GM12878 (cell line): ENCODE results near the gene NLGN1. TPM values are rescaled to one million over a fixed set of nuclear protein-coding genes. Genes with fewer than 3 reads are reported as not detected.
A peak's percentile ranks its signal among the peaks of the same experiment; 100 is the strongest.

ENCODE experiments used
- ATAC-seq: fragments of 200-7000 bp; cut with Tn5 transposase; 3 replicates; pipeline ENCODE4 v1.9.1; 2020; ENCODE audit warnings: mild to moderate bottlenecking, moderate library complexity
- BruUV-seq: library from RNA; stranded (reverse); fragments of 400-500 nt; replicated peaks from 2 replicates; lab custom pipeline; 2021; lab: Mats Ljungman, UMichigan
- CTCF ChIA-PET: fragments of 300-600 bp; sonication (Branson Sonifier 250); formaldehyde crosslinking; extraction: SDS; loops from one replicate; lab custom pipeline; 2021; ENCODE audit warnings: inconsistent platforms; lab: Yijun Ruan, JAX
- POLR2A ChIA-PET: fragments of 350-600 bp; formaldehyde crosslinking; extraction: SDS; loops from one replicate; lab custom pipeline; 2021; ENCODE audit warnings: inconsistent platforms; lab: Charles Lee
- RAD21 ChIA-PET: fragments of 300-600 bp; sonication (Branson Sonifier 250); formaldehyde crosslinking; loops from one replicate; lab custom pipeline; 2023; ENCODE audit warnings: antibody characterized with exemption; ENCODE audit not compliant: unreplicated experiment; lab: Charles Lee
- SMC1A ChIA-PET: fragments of 300-600 bp; sonication (Branson Sonifier 250); formaldehyde crosslinking; loops from one replicate; lab custom pipeline; 2023; ENCODE audit not compliant: unreplicated experiment, uncharacterized antibody; lab: Charles Lee
- DNase-seq: peaks from one replicate; pipeline ENCODE4 v3.0.0-alpha.2; 2011; ENCODE audit warnings: low read depth, low spot score
- FAIRE-seq: peaks from 3 replicates; lab custom pipeline; 2011; peaks lifted over from hg19 to GRCh38; lab: Jason Lieb, UNC
- H2AFZ ChIP-seq: 2 replicates; pipeline ENCODE4 v1.6.0; 2011; ENCODE audit warnings: low read depth, low read length, control low read depth; ENCODE audit not compliant: control insufficient read depth
- H3K27ac ChIP-seq: 2 replicates; pipeline ENCODE4 v1.5.1; 2011; ENCODE audit warnings: control low read depth; ENCODE audit not compliant: control insufficient read depth, insufficient read depth
- H3K27me3 ChIP-seq, 2 experiments: replicated peaks in 1 of 2; 2 replicates each; pipeline versions ENCODE4 v1.6.0 to v1.6.1; 2011; ENCODE audit warnings: low read length in 1 of 2; ENCODE audit not compliant: control insufficient read depth in 2 of 2, insufficient read depth in 2 of 2
- H3K36me3 ChIP-seq, 2 experiments: 2 replicates each; pipeline ENCODE4 v1.5.1; 2011; ENCODE audit warnings: low read length in 1 of 2; ENCODE audit not compliant: control insufficient read depth in 2 of 2, insufficient read depth in 2 of 2
- H3K4me1 ChIP-seq: 2 replicates; pipeline ENCODE4 v1.6.1; 2011; ENCODE audit warnings: mild to moderate bottlenecking, low read length, moderate library complexity, mixed read lengths; ENCODE audit not compliant: control insufficient read depth, insufficient read depth
- H3K4me2 ChIP-seq: 2 replicates; pipeline ENCODE4 v1.6.0; 2011; ENCODE audit warnings: control low read depth; ENCODE audit not compliant: control insufficient read depth, insufficient read depth
- H3K4me3 ChIP-seq: fragments of 200-600 bp; sonication (generic); 2 replicates; pipeline ENCODE4 v1.5.1; 2016
- H3K79me2 ChIP-seq: 2 replicates; pipeline ENCODE4 v1.6.0; 2011; ENCODE audit warnings: low read length; ENCODE audit not compliant: control insufficient read depth, insufficient read depth
- H3K9ac ChIP-seq: 2 replicates; pipeline ENCODE4 v1.8.0; 2011; ENCODE audit warnings: low read length, control low read depth, mixed read lengths; ENCODE audit not compliant: control insufficient read depth, insufficient read depth
- H3K9me3 ChIP-seq: replicated peaks from 3 replicates; pipeline ENCODE4 v1.5.1; 2011; ENCODE audit warnings: mild to moderate bottlenecking, low read length; ENCODE audit not compliant: control insufficient read depth, insufficient read depth
- H4K20me1 ChIP-seq: 2 replicates; pipeline ENCODE4 v1.6.0; 2011; ENCODE audit not compliant: control insufficient read depth, insufficient read depth
- ETV6 ChIP-seq, 2 experiments: fragments of 450-650 bp in 1 of 2; IDR thresholded peaks in 1 of 2; conservative IDR thresholded peaks in 1 of 2; 2 replicates each; pipeline ENCODE4 v1.6.1; 2014; ENCODE audit warnings: antibody characterized with exemption in 1 of 2, borderline replicate concordance in 1 of 2, low read depth in 1 of 2, mild to moderate bottlenecking in 1 of 2, moderate library complexity in 1 of 2
- GABPA ChIP-seq: IDR thresholded peaks from 2 replicates; pipeline ENCODE4 v1.6.1; 2014; ENCODE audit warnings: antibody characterized with exemption, low read depth, mild to moderate bottlenecking, inconsistent platforms
- HCFC1 ChIP-seq: fragments of 150-350 bp; IDR thresholded peaks from 2 replicates; pipeline ENCODE4 v1.6.1; 2014; ENCODE audit warnings: low read length
- LARP7 ChIP-seq: fragments of 450-650 bp; IDR thresholded peaks from 2 replicates; pipeline ENCODE4 v1.6.1; 2017; ENCODE audit warnings: mild to moderate bottlenecking
- MXI1 ChIP-seq: fragments of 150-350 bp; IDR thresholded peaks from 2 replicates; pipeline ENCODE4 v1.6.1; 2011; ENCODE audit warnings: low read depth, mild to moderate bottlenecking, inconsistent platforms, low read length, improper control_type of control experiment
- NBN ChIP-seq: fragments of 450-650 bp; IDR thresholded peaks from 2 replicates; pipeline ENCODE4 v1.6.1; 2016
- NFXL1 ChIP-seq: fragments of 450-650 bp; IDR thresholded peaks from 2 replicates; pipeline ENCODE4 v1.6.1; 2017; ENCODE audit warnings: antibody characterized with exemption, mild to moderate bottlenecking, borderline replicate concordance
- RAD21 ChIP-seq: IDR thresholded peaks from 2 replicates; pipeline ENCODE4 v1.6.1; 2011; ENCODE audit warnings: mild to moderate bottlenecking, low read depth, low read length, moderate library complexity; ENCODE audit not compliant: insufficient read depth
- SMAD1 ChIP-seq: fragments of 450-650 bp; IDR thresholded peaks from 2 replicates; pipeline ENCODE4 v1.6.1; 2018; ENCODE audit warnings: mild to moderate bottlenecking, low read depth; ENCODE audit not compliant: partially characterized antibody
- SMC3 ChIP-seq: IDR thresholded peaks from 2 replicates; pipeline ENCODE4 v1.6.1; 2011; ENCODE audit warnings: low read length, improper control_type of control experiment, borderline replicate concordance
- STAT3 ChIP-seq: IDR thresholded peaks from 2 replicates; pipeline ENCODE4 v1.6.1; 2011; ENCODE audit warnings: low read depth, low read length, improper control_type of control experiment
- WGBS: methylation state at CpG from one replicate; pipeline ENCODE4 v1.1.6; 2016; ENCODE audit warnings: low lambda C conversion rate; ENCODE audit not compliant: insufficient replicate concordance, insufficient coverage; ENCODE audit errors: missing lambda C conversion rate; 5-methylcytosine and 5-hydroxymethylcytosine counted together
- in situ Hi-C: fragments of 300-500 bp; cut with MboI; formaldehyde crosslinking; loops from 9 replicates; pipeline ENCODE4 v1.14.3; 2018; ENCODE audit warnings: mixed read lengths
- intact Hi-C: fragments of 100-400 bp; cut with micrococcal nuclease; formaldehyde crosslinking; loops from one replicate; pipeline ENCODE4 v1.14.2; 2022; ENCODE audit not compliant: unreplicated experiment
- polyA plus RNA-seq, 11 experiments: library from polyadenylated mRNA; depleted of rRNA in 4 of 11; unstranded in 6 of 11; stranded (reverse) in 5 of 11; fragments of >200 nt; fragmentation: Nextera tagmentation in 4 of 11; fragmentation: Illumina TruSeq in 1 of 11; extraction: Ambion mirVana in 4 of 11; extraction: Trizol in 1 of 11; gene quantifications; 1 replicate in 1 of 11; 2 replicates in 10 of 11; pipeline versions ENCODE4 v1.2.1 to v1.2.3, GENCODE V29; 2011 to 2016; ENCODE audit warnings: inconsistent platforms in 2 of 11, missing spikeins in 2 of 11, low read depth in 1 of 11
- total RNA-seq, 4 experiments: library from RNA; depleted of rRNA in 3 of 4; stranded (reverse); fragments of >200 nt in 3 of 4; fragmentation: Illumina TruSeq in 1 of 4; extraction: Trizol in 1 of 4; gene quantifications; 2 replicates each; pipeline versions ENCODE4 v1.2.1 to v1.2.3, GENCODE V29; 2013 to 2021
- TF ChIP-seq, protein P1 (sequence below): IDR thresholded peaks from 2 replicates; pipeline ENCODE4 v1.6.1; 2012; ENCODE audit warnings: low read depth, low read length, improper control_type of control experiment
- TF ChIP-seq, protein P2 (sequence below), 3 experiments: IDR thresholded peaks in 2 of 3; conservative IDR thresholded peaks in 1 of 3; 2 replicates each; pipeline ENCODE4 v1.5.1; 2011; ENCODE audit warnings: low read depth in 3 of 3, low read length in 3 of 3, mild to moderate bottlenecking in 3 of 3, control low read depth in 2 of 3, moderate library complexity in 2 of 3, inconsistent platforms in 1 of 3, mixed read lengths in 1 of 3; ENCODE audit not compliant: control insufficient read depth in 2 of 3, insufficient read depth in 1 of 3; ENCODE audit errors: extremely low read depth in 1 of 3
- TF ChIP-seq, protein P3 (sequence below): fragments of 450-650 bp; formaldehyde crosslinking; IDR thresholded peaks from 2 replicates; pipeline ENCODE4 v1.5.0; 2022; ENCODE audit warnings: mild to moderate bottlenecking, missing genetic modification characterization
- TF ChIP-seq, protein P4 (sequence below): fragments of 450-650 bp; IDR thresholded peaks from 2 replicates; pipeline ENCODE4 v1.6.1; 2016; ENCODE audit warnings: mild to moderate bottlenecking

NLGN1 gene
- total and polyA plus RNA-seq, 10 of the 15 experiments (the other 5 are each of a cell fraction or from before 2014, with no cell fraction given) = not detected

DNA sequence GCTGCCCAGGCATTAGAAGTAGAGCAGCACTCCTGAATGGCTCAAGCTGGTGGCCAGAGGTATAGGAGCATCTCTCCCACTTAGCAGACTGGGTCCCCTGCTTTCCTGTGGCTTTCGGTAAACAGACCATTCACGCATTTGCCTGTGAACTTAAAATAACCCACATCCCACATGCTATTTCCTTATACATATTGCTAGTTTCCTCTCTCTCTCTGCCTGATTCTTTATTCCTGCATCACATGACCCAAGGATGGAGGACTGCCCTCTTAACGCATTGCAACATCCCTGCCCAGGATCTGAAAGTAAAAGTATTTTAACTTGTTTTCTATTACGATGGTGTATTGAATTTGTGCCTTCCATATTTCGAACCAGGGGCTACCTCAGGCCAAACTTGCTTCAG is 43.4 kb upstream of the NLGN1 start (continued):
- TF ChIP-seq, protein P1, sequence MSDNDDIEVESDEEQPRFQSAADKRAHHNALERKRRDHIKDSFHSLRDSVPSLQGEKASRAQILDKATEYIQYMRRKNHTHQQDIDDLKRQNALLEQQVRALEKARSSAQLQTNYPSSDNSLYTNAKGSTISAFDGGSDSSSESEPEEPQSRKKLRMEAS = no peak

DNA sequence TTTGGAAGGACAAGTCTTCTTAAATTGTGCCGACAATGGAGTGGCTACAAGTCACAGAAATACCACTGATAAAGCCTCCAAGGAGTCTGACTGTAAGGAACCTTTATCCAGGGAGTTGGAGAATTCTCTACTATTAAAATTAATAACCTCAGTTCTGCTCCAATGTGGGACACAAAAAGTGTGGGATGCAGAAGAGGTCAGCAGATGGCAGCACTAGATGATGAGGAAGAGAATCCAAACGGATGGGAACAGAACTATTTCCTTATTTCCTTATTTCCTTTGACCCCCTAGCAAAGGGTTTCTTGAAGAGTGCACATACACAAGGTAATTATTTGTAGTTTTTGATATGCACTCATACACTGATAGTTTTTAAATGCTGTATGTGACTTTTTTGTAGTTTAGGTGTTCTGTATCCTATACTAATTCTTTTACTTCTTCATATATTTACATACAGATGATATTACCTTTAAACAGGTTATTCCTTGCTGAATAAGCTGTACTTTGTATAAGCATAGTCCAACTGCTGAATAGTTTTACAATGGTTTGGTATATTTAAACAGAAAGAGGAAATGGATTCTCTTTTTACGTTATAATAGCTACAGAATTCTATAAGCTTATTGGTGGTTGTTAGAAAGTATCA is 25.6 kb upstream of the NLGN1 start:
- no peak overlapping the region for H2AFZ ChIP-seq
- SMC1A ChIA-PET = no interaction called here
- no peaks in the 10 kb centered on the region for H4K20me1 ChIP-seq
- ATAC-seq (0 out of 3 replicates have a peak, but pooled peaks have one; percentile 42), DNase-seq (no peak), FAIRE-seq (no peak)
- no peak overlapping the region for H3K9ac ChIP-seq
- BruUV-seq = no TSS peak
- H3K27me3 ChIP-seq = no peaks in the 10 kb centered on the region
- POLR2A ChIA-PET = interaction anchor here (0.6 kb wide), 1 partner anchor 668 kb away, joined by 5 read pairs; no protein-coding TSS in a partner anchor
- no peaks in the 10 kb centered on the region for H3K36me3 ChIP-seq
- in situ Hi-C loops = no loop called here
- intact Hi-C loops = loop anchor here (1.0 kb wide), 1 partner anchor 181 kb away; no protein-coding TSS in a partner anchor
- H3K4me2 ChIP-seq = no peak overlapping the region
- no peaks in the 10 kb centered on the region for H3K79me2 ChIP-seq
- no peak overlapping the region for H3K4me3 ChIP-seq
- RAD21 ChIA-PET = no interaction called here
- H3K4me1 ChIP-seq = no peaks in the 10 kb centered on the region
- CTCF ChIA-PET = interaction anchor here (1.2 kb wide), 2 partner anchors 20 to 180 kb away, joined by 3 read pairs; no protein-coding TSS in a partner anchor
- 2% methylated on average over 3 of the region's 3 CpGs for WGBS
- no peak overlapping the region for H3K27ac ChIP-seq
- H3K9me3 ChIP-seq = no peaks in the 10 kb centered on the region
- TF ChIP-seq NFXL1 (no peak), LARP7 (no peak), HCFC1 (no peak), SMC3 (0 out of 2 replicates have a peak, but pooled peaks have one; percentile 13), RAD21 (0 out of 2 replicates have a peak, but pooled peaks have one; percentile 24), SMAD1 (no peak), GABPA (no peak), ETV6 (conservative IDR thresholded peaks at IDR 0.05 in 1 of 2, IDR thresholded peaks at IDR 0.05 in 1 of 2; ENCODE audit: borderline replicate concordance in 1 of 2, low read depth in 1 of 2) (no peak), STAT3 (no peak), MXI1 (no peak), NBN (no peak)
- TF ChIP-seq, protein P2, sequence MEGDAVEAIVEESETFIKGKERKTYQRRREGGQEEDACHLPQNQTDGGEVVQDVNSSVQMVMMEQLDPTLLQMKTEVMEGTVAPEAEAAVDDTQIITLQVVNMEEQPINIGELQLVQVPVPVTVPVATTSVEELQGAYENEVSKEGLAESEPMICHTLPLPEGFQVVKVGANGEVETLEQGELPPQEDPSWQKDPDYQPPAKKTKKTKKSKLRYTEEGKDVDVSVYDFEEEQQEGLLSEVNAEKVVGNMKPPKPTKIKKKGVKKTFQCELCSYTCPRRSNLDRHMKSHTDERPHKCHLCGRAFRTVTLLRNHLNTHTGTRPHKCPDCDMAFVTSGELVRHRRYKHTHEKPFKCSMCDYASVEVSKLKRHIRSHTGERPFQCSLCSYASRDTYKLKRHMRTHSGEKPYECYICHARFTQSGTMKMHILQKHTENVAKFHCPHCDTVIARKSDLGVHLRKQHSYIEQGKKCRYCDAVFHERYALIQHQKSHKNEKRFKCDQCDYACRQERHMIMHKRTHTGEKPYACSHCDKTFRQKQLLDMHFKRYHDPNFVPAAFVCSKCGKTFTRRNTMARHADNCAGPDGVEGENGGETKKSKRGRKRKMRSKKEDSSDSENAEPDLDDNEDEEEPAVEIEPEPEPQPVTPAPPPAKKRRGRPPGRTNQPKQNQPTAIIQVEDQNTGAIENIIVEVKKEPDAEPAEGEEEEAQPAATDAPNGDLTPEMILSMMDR (IDR thresholded peaks at IDR 0.05 in 2 of 3, conservative IDR thresholded peaks at IDR 0.05 in 1 of 3; ENCODE audit: control insufficient read depth in 2 of 3, extremely low read depth in 1 of 3, insufficient read depth in 1 of 3, low read depth in 3 of 3, low read length in 3 of 3) = peak; percentile 34 to 47 (median 40); a peak in 5 of 6 replicates
- TF ChIP-seq, protein P3, sequence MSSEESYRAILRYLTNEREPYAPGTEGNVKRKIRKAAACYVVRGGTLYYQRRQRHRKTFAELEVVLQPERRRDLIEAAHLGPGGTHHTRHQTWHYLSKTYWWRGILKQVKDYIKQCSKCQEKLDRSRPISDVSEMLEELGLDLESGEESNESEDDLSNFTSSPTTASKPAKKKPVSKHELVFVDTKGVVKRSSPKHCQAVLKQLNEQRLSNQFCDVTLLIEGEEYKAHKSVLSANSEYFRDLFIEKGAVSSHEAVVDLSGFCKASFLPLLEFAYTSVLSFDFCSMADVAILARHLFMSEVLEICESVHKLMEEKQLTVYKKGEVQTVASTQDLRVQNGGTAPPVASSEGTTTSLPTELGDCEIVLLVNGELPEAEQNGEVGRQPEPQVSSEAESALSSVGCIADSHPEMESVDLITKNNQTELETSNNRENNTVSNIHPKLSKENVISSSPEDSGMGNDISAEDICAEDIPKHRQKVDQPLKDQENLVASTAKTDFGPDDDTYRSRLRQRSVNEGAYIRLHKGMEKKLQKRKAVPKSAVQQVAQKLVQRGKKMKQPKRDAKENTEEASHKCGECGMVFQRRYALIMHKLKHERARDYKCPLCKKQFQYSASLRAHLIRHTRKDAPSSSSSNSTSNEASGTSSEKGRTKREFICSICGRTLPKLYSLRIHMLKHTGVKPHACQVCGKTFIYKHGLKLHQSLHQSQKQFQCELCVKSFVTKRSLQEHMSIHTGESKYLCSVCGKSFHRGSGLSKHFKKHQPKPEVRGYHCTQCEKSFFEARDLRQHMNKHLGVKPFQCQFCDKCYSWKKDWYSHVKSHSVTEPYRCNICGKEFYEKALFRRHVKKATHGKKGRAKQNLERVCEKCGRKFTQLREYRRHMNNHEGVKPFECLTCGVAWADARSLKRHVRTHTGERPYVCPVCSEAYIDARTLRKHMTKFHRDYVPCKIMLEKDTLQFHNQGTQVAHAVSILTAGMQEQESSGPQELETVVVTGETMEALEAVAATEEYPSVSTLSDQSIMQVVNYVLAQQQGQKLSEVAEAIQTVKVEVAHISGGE = no peak
- TF ChIP-seq, protein P4, sequence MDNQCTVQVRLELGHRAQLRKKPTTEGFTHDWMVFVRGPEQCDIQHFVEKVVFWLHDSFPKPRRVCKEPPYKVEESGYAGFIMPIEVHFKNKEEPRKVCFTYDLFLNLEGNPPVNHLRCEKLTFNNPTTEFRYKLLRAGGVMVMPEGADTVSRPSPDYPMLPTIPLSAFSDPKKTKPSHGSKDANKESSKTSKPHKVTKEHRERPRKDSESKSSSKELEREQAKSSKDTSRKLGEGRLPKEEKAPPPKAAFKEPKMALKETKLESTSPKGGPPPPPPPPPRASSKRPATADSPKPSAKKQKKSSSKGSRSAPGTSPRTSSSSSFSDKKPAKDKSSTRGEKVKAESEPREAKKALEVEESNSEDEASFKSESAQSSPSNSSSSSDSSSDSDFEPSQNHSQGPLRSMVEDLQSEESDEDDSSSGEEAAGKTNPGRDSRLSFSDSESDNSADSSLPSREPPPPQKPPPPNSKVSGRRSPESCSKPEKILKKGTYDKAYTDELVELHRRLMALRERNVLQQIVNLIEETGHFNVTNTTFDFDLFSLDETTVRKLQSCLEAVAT = no peak
